ENCODE measurements around the gene TRAPPC8. TPM values are rescaled to one million over a fixed set of nuclear protein-coding genes. Genes with fewer than 3 reads are reported as not detected.
"Not testable (repeated sequence)": the region's sequence is repeated elsewhere in the genome, so short reads cannot be mapped to it uniquely, and the experiment has no call there.

The TRAPPC8 gene
- total RNA-seq, 1 donor from 2014 or later = 43.4 TPM

DNA sequence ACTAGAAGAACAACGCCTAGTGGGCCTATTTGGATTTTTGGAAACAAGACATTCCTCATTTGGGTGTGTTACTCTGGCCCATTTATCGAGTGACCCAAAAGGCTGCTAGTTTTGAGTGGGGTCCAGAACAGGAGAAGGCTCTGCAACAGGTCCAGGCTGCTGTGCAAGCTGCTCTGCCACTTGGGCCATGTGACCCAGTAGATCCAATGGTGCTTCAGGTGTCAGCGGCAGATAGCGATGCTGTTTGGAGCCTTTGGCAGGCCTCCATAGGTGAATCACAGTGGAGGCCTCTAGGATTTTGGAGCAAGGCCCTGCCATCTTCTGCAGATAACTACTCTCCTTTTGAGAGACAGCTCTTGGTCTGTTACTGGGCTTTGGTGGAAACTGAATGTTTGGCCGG lies 143.7 kb downstream of the TRAPPC8 start:
- intact Hi-C loops (cut with micrococcal nuclease) = not testable (repeated sequence)

DNA sequence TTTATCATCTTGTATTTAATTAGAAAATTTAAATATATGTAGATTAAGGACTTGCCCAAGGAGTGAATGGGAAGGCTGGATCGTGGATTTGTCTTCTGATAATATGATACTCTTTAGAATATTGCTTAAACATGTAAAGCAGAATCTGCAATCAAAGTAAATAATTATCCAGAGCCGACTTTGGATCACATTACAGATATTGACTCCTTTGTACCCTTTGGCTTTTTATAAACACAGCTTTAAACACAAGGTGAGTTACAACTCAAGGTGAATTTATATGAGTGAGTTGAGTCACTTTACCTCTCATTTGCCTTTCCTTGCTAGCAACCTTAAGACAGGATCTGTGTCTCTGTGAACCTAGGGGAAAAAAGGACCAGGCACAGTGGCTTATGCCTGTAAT lies 144.5 kb downstream of the TRAPPC8 start:
- intact Hi-C loops (cut with micrococcal nuclease) = no loop called here

DNA sequence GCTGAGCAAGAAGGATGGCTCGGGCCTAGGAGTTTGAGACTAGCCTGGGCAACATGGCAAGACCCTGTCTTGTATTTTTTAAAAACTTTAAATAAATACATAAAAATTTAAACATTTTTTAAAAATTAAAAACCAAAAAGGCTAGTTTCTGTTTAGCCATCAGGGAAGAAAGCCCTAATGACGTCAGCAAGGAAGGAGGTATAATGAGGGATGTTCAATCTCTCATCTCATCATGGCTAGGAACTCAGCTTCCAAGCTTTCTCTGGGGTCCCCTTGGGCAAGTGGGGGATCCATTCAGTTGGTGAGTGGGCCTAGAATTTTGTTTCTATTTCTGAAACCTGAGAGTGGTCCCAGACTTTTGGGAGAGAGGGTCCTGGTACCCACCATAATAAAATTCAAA lies 147.2 kb downstream of the TRAPPC8 start:
- intact Hi-C loops (cut with micrococcal nuclease) = no loop called here

DNA sequence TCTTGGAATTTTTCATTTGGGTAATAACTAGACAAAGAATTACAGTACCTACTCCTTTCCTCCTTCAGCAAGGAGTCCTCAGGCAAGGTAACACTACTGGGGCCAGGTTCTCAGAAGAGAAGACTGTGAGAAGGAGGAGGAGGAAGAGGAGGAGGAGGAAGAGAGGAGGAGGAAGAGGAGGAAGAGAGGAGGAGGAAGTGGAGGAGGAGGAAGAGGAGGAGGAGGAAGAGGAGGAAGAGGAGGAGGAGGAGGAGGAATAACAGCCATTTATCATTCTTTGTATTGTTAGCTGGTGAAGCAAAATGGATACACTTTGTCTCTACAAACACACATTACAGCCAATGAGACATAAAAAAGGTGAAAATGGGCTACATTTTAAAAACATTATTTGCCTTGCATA lies 149.4 kb downstream of the TRAPPC8 start:
- intact Hi-C loops (cut with micrococcal nuclease) = no loop called here

DNA sequence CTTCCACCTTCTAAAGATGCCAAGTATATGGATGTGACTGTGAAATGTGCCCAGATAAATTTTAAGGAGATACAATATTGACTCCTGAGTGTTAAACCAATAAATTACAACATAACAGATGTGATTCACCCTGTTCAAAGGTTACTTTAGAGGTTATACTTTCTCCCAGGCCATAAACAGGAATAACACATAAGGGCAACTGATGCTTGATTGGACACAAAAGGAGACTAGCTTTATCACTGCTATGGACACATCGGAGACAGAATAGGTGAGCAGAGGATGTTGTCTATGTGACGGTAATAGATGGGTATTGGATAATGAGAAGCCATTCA lies 150.4 kb downstream of the TRAPPC8 start:
- intact Hi-C loops (cut with micrococcal nuclease) = no loop called here

DNA sequence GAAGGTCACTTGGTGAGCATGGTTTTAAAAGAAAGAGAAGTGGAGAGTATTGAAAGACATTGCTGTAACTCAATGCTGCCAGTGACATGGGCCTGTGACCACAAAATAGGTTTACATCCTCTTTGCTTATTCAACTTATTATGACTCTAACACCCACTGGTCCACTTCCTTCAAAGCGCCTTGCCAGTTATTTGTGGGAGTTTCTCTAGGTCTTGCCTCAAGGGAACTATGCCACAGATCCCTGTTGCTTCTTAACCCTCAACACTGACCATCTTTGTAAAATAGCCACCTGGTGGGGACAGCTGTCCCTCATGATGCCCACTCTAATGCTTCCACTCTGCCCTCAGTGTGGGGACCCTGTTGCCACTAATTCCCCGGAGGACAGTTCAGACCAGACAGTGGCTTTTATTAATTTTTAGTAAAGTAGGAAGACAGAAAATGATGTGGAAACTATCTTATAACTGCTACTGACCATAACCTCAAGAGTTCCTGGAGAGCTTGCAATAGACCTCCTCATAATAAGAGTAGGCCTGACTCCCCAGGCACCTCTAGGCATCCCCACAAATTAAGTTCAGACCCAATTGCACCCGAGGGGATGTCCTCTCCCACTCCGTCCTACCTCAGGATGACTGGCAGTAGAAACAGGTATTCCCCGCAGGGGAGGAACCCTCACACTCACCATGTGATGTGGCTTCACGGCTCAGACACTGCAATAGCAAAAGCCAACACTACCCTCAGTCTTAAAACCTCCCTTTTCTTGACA lies 150.9 kb downstream of the TRAPPC8 start:
- intact Hi-C loops (cut with micrococcal nuclease) = no loop called here

DNA sequence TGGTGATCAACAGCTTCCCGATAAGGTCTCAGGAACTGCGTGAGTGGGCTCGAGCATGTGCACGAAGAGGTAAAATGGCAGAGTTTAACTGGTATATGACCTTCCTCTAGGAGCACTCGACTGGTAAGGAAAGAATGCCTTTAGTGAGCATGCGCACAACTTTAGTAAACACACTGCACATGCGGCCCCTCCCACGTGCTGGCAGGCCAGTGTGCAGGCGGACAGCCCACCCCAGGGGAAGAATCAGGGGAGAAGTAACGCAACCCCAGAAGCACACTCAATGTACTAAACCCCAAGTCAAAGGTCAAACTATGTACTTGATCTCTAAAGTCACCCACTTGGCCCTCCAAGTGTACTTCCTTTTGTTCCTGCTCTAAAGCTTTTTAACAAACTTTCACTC lies 153.5 kb downstream of the TRAPPC8 start:
- intact Hi-C loops (cut with micrococcal nuclease) = no loop called here

DNA sequence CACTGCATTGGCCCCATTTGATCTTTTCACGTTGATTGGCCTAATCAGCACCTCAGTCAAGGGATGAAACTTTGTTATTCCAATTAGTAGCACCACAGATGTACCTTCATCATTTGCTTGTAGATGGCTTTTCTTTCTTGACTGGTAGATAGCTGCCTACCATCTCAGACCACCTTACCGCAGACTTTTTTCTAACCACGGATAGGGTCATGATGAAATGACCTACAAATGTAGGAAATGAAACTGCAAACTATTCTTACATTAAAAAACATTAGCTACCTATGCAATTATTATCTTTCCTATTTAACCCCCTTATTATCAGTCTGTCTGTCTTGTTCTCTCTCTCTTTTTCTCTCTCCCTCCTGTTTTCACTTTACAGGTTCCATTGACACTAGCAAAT lies 159.9 kb downstream of the TRAPPC8 start:
- intact Hi-C loops (cut with micrococcal nuclease) = no loop called here

Other genes with a start within 250 kb of the TRAPPC8 start
- gene SLC25A52, start 182.2 kb downstream of the TRAPPC8 start, total RNA-seq = 0.20 TPM in 1 of 2 replicates, not detected in the other
- 52.8 and 54.7 TPM in 2 replicates for gene RNF125, start 75.7 kb upstream of the TRAPPC8 start, total RNA-seq
- gene RNF138, start 148.7 kb upstream of the TRAPPC8 start, total RNA-seq = 65.1 and 74.5 TPM in 2 replicates
- gene MEP1B, start 246.9 kb upstream of the TRAPPC8 start, total RNA-seq = 0.07 and 0.11 TPM in 2 replicates